HG03354 (cell line): ENCODE measurements around the gene LRIG3.
"Not testable (repeated sequence)": the region's sequence is repeated elsewhere in the genome, so short reads cannot be mapped to it uniquely, and the experiment has no call there.

Experiments used
- ATAC-seq: cut with Tn5 transposase; IDR thresholded peaks from one replicate; pipeline ENCODE4 v1.9.1; 2021; ENCODE audit warnings: mild to moderate bottlenecking; ENCODE audit not compliant: unreplicated experiment, poor library complexity, severe bottlenecking

The LRIG3 gene

DNA sequence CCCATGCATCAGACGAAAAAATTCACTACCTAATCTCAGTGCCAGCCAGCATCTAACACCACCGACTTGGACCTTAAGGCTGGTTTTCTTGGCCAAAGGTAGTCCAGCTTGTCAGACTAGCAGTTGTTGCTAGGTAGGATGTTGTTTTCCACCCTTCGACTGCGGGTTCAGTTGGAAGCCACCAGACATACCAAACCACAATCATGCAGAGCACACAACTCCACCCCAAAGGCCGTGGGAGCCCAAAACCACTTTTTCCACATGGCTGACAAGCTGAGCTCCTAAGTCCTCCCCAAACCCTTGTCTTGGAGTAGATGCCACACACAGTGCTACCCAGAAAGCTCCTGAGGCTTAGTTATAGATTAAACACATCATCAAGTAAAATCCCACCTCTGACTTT lies 46.8 kb downstream of the LRIG3 start:
- no peak for ATAC-seq

DNA sequence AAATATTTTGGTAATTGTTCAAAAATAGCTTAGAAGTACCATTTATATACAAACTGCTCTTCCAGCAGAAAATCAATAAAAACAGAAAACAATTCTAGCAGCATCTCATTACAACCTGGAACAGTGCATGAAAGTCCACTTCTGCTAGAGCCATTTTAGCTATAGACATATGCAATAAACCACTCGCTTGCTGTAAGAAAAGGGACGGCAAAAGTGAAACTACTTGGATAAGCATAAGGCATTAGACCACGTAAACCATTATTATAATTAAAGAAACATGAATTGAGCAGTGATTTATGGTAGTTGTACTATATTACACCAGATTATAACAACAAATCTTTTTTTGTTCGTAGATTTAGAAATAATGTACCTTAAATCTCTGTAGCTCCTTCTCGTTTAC lies 48.7 kb downstream of the LRIG3 start:
- no peak for ATAC-seq

DNA sequence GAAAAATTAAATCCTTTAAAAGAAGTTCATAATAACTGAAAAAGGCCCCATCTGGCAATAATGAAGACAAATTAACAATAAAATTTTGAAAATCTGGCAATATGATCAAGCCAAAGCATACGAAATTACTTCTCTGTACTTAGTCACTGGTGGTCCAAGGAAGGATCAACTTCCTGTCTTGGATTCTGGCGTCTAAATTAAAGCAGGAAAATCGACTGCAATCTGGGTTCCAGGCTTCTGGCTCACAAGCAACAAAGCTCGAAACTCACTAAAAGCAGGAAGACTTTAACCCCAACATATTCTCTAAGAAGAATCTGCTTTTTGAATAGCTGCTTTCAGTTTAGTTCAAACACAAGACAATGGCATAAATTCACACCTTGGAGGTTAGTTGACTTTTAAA lies 49.7 kb downstream of the LRIG3 start:
- no peak for ATAC-seq

DNA sequence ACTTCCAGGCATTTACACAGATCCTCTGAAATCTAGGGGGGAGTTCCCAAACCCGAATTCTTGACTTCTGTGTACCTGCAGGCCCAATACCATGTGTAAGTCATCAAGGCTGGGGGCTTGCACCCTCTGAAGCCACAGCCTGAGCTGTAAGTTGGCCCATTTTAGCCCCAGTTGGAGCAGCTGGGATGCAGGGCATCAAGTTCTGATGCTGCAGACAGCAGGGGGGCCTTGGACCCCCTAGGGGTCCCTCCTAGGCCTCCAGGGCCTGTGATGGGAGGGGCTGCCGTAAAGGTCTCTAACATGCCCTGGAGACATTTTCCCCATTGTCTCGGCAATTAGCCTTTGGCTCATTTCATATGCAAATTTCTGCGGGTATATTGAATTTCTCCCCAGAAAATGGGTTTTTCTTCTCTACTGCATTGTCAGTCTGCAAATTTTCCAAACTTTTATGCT lies 59.5 kb downstream of the LRIG3 start:
- ATAC-seq = no peak

DNA sequence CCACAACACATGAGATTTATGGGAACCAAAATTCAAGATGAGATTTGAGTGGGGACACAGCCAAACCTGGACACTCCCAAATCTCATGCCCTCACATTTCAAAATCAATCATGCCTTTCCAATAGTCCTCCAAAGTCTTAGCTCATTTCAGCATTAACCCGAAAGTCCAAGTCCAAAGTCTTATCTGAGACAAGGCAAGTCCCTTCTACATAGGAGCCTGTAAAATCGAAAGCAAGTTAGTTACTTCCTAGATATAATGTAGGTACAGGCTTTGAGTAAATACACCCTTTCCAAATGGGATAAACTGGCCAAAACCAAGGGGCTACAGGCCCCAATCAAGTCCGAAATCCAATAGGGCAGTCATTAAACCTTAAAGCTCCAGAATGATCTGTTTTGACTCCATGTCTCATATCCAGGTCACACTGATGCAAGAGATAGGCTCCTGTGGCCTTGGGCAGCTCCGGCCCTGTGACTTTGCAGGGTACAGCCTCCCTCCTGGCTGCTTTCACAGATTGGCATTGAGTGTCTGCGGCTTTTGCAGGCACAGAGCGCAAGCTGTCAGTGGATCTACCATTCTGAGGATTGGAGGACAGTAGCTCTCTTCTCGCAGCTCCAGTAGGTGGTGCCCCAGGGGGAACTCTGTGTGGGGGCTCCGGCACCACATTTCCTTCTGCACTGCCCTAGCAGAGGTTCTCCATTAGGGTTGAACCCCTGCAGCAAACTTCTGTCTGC lies 60.1 kb downstream of the LRIG3 start:
- no peak for ATAC-seq

DNA sequence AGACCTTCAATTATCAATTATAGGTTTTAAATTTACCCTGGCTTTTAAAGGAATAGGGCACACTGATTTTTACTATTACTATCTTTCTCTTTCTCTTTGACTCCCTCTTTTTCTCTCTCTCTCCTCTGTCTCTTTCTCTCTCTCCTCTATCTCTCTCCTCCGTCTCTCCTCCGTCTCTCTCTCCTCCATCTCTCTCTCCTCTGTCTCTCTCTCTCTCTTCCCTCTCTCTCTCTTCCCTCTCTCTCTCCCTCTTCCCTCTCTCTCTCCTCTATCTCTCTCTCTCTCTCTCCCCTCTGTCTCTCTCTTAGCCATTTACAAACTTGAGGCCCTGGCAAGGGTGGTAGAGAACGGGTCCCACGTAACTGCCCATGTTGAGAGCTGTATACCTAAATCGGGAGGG lies 62.3 kb downstream of the LRIG3 start:
- ATAC-seq = no peak

DNA sequence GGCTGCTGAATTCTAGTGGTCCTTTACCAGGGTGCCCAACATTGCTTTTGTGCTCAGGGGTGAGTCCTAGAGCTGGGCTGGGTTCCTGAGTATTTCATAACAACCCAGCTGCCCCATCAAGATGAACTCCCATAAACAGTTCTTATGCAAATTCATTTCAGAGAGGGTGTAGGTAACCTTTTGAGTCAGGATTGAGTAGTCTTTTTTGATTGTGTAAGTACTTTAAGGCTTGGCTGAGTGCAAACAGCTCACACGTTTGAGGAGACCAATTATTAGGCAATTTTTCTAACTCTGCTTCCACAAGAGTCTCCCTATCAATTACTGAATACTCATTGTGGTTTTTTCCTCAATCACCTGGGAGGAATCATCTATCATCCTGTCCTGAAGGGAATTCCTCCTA lies 63.1 kb downstream of the LRIG3 start:
- ATAC-seq = not testable (repeated sequence)

DNA sequence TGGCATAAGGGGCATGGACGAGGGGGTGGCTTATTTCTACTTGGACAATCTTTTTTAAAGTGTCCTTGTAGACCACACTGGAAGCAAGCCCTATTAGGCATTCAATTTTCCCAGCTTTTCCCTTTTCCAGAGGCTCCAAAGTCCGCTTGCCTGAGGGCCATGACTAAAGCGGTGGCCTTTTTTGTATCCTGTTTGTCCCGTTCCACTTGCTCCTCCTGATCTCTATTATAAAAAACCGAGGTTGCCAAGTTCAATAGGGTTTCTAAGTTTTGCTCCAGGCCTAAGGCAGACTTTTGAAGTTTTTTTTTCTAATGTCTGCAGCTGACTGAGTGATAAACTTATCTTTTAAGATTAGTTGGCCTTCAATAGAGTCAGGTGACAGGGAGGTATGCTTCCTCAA lies 64.7 kb downstream of the LRIG3 start:
- not testable (repeated sequence) for ATAC-seq

DNA sequence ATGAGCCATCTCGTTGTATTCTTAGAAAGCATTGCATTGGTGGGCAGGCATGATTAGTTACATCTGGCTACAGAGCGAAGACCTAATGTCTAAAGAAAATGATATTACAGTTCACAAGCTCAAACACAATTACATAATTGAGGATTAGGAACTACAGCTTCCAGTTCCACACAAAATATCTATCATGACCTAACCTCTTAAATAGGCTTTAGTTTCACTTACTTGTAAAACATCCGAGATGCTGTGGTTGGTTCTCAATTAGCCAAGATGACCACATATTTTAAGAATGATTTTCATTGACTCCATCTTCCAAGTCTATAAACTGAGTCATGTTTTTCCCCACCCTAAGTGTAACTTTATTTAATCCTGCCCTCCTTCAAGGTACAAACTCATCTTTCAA lies 69.5 kb downstream of the LRIG3 start:
- ATAC-seq = no peak

DNA sequence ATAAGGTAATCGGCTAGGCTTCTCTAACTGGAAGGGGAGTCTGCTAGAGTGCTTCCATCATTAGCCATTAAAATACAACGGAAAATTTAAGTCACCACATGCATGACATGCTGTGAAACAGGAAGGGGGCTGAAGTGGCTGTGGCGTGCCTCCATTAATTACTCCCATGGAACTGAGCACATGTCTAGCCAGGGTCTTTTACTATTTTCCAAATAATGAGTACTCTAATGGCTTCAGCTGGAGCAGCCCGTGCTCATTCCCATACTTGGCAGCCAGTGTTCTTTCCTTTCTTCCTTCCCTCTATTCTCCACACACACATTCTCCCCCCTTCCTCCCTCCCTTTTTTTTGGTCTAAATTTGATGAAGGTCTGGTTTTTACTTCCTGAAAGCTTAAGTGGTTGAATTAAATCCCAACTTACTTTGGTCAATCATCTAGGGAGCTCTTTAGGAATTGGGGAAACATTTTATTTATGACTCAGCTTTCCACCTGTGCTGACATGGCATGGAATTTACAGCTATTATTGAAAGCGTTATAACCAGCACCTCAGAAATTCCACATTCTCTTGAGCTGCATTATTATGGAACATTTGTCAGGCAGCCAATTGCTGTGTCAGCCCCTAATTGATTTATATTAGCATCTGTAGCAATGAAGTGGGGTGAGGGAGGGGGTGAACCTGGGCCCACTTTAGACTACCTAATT lies 72.3 kb downstream of the LRIG3 start:
- ATAC-seq = no peak

DNA sequence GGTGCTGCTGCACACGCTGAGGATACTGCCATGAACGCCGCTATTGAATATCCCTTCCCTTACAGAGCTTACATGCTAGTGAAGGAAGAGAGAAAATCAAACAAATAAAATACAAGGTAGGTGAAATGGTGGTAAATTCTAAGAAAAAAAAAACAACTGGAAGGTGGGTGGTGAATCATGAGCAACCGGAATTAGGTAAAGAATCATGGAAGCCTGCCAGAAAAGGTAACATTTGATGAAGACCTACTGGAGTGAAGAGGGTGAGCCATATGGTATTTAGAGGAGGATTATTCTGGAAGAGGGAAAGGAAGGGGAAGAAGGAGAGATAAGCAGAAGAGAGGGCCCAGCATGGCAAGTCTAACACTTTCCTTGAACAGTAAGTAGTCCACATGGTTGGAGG lies 76.1 kb downstream of the LRIG3 start:
- no peak for ATAC-seq

DNA sequence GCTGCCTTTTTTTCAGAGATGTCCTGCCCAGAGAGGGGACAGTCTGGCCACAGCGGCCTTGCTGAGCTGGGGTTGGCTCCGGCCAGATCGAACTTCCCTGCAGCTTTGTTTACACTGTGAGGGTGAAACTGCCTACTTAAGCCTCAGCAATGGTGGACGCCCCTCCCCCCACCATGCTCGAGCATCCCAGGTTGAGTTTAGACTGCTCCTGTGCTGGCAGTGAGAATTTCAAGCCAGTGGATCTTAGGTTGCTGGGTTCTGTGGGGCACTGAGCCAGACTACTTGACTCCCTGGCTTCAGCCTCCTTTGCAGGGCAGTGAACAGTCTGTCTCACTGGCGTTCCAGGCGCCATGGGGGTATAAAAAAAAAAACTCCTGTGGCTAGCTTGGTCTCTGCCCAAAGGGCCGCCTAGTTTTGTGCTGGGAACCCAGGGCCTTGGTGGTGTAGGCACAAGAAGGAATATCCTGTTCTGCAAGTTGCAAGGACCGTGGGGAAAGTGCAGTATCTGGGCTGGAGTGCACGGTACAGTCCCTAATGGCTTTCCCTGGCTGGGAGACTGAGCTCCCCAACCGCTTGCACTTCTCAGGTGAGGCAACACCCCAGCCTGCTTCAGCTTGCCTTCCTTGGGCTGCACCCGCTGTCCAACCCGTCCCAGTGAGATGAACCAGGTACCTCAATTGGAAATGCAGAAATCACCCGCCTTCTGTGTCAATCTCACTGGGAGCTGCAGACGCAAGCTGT lies 79.1 kb downstream of the LRIG3 start:
- ATAC-seq = no peak

DNA sequence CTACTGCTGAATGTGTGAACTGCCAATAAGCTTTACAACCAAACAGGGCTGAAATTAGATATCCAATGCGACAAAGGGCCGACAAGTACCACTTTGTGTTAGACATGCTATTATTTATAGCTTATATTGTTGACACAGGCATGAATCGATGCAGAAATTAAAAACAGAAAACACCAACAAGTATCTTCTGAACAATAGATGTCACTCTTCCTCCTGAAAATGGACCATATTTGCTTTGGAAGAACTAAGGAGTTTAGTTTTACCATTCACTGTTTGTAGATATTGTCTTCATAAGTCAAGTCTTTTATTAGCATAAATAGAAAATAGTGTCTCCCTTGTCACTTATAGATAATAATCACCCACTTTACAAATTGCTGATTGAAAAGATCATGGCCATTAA lies 86.5 kb downstream of the LRIG3 start:
- ATAC-seq = no peak

DNA sequence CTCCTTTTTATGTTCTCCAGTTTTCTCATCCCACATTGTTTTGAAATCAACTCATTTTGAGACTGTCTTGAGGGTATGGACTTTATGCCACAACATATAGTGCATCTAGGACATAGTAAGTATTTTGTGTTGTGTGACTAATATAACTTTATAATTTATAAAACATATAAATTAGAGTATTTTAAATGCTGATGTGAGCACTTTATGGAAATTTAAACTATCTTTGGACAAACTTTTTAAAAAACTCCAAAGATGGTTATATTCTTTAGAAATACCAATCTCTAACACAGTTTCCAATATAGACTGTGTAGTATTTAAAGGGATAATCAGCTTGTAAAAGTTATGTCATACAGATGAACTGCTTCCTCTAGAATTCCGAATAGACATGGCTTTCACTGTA lies 87.4 kb downstream of the LRIG3 start:
- no peak for ATAC-seq
